Measurements from ENCODE around the gene SMC5. TPM values are rescaled to one million over a fixed set of nuclear protein-coding genes. Genes with fewer than 3 reads are reported as not detected.

Gene SMC5
- total RNA-seq, 1 experiment from 2014 or later = 27.5 TPM

DNA sequence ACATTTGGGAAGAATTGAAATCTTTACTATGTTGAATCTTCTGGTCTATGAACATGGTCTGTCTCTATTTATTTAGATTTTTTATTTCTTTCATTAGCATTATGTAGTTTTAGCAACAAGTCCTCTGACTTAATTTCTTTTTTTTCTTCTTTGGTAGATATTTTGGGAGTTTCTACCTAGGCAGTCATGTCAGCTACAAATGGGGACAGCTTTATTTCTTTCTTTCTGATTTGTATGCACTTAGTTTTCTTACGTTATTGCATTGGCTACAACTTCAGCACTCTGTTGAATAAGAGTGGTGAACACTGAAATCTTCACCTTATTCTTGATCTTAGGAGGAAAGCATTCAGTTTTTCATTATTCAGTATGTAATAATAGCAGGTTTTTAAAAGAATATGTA is 33.5 kb downstream of the SMC5 start:
- no peak for ATAC-seq
- TF ChIP-seq ZBTB33 (IDR thresholded peaks at IDR 0.05; ENCODE audit: extremely low read depth, insufficient replicate concordance, low read length) (no peak), SRF (IDR thresholded peaks at IDR 0.05; ENCODE audit: low read depth) (no peak), POLR2A (IDR thresholded peaks at IDR 0.05; ENCODE audit: borderline replicate concordance, extremely low read depth, insufficient read depth, insufficient read length) (no peak)
- TF ChIP-seq, protein P1, sequence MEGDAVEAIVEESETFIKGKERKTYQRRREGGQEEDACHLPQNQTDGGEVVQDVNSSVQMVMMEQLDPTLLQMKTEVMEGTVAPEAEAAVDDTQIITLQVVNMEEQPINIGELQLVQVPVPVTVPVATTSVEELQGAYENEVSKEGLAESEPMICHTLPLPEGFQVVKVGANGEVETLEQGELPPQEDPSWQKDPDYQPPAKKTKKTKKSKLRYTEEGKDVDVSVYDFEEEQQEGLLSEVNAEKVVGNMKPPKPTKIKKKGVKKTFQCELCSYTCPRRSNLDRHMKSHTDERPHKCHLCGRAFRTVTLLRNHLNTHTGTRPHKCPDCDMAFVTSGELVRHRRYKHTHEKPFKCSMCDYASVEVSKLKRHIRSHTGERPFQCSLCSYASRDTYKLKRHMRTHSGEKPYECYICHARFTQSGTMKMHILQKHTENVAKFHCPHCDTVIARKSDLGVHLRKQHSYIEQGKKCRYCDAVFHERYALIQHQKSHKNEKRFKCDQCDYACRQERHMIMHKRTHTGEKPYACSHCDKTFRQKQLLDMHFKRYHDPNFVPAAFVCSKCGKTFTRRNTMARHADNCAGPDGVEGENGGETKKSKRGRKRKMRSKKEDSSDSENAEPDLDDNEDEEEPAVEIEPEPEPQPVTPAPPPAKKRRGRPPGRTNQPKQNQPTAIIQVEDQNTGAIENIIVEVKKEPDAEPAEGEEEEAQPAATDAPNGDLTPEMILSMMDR (IDR thresholded peaks at IDR 0.05 in 2 of 3, conservative IDR thresholded peaks at IDR 0.05 in 1 of 3; ENCODE audit: borderline replicate concordance in 1 of 3, insufficient read depth in 1 of 3, low read depth in 2 of 3, low read length in 2 of 3) = no peak
- H3K9ac ChIP-seq (ENCODE audit: low read length) = no peak overlapping the region
- H3K4me1 ChIP-seq (ENCODE audit: control insufficient read depth in 1 of 2, insufficient read depth in 2 of 2, low read length in 2 of 2) = no peaks in the 10 kb centered on the region
- peaks cover 0 to 13% of the 10 kb centered on the region in 2 experiments; a peak in 2 of 4 replicates for H3K36me3 ChIP-seq (ENCODE audit: control insufficient read depth in 1 of 2, insufficient read depth in 2 of 2, low read length in 2 of 2)
- intact Hi-C loops (cut with micrococcal nuclease) = no loop called here
- H3K9me3 ChIP-seq (ENCODE audit: control insufficient read depth in 1 of 2, insufficient read depth in 1 of 2, low read depth in 1 of 2, low read length in 2 of 2) = no peaks in the 10 kb centered on the region; a peak in 1 of 4 replicates
- H2AFZ ChIP-seq (ENCODE audit: low read depth, low read length, poor library complexity, severe bottlenecking) = no peak overlapping the region
- DNase-seq (ENCODE audit: low read depth, low spot score) = no peak
- BruUV-seq (replicated peaks) = no TSS peak
- no peaks in the 10 kb centered on the region for H4K20me1 ChIP-seq (ENCODE audit: insufficient read depth)
- H3K79me2 ChIP-seq (ENCODE audit: insufficient read depth, low read length) = peaks cover 89% of the 10 kb centered on the region
- POLR2A ChIA-PET = no interaction called here
- RAD21 ChIA-PET (ENCODE audit: low non-redundant PET in 1 of 2, low total read pairs in 2 of 2, uncharacterized antibody in 2 of 2, unreplicated experiment in 2 of 2) = no interaction called here
- H3K9me2 ChIP-seq (ENCODE audit: insufficient read depth) = no peaks in the 10 kb centered on the region
- H3K4me2 ChIP-seq (ENCODE audit: low read length) = no peak overlapping the region
- no peak overlapping the region for H3K4me3 ChIP-seq (replicated peaks in 1 of 2; ENCODE audit: low read depth in 1 of 2, low read length in 2 of 2)
- H3K27ac ChIP-seq (ENCODE audit: low read depth, low read length) = no peak overlapping the region
- CTCF ChIA-PET = no interaction called here
- H3K27me3 ChIP-seq (ENCODE audit: insufficient read depth, low read length) = no peaks in the 10 kb centered on the region

DNA sequence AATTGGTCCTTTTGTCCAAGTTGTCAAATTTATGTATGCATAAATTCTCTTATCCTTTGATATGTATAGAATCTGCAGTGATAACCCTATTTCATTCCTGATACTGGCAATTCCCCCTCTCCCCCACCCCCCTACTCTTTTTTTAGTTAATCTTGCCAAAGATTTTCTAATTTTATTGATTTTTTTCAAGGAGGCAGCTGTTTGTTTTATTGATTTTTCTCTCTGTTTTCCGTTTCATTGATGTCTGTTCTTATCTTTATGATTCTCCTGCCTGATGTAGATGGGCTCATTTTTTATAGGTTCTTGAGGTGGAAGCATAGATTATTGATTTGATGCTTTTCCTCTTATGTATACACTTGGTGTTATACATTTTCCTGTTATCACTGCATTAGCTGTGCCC is 34.4 kb downstream of the SMC5 start:
- no peak for DNase-seq (ENCODE audit: low read depth, low spot score)
- H4K20me1 ChIP-seq (ENCODE audit: insufficient read depth) = no peaks in the 10 kb centered on the region
- ChIA-PET CTCF (no interaction called here), POLR2A (no interaction called here), RAD21 (ENCODE audit: low non-redundant PET in 1 of 2, low total read pairs in 2 of 2, uncharacterized antibody in 2 of 2, unreplicated experiment in 2 of 2) (no interaction called here)
- no peaks in the 10 kb centered on the region; a peak in 1 of 4 replicates for H3K9me3 ChIP-seq (ENCODE audit: control insufficient read depth in 1 of 2, insufficient read depth in 1 of 2, low read depth in 1 of 2, low read length in 2 of 2)
- ATAC-seq = no peak
- no peak overlapping the region for H3K4me3 ChIP-seq (replicated peaks in 1 of 2; ENCODE audit: low read depth in 1 of 2, low read length in 2 of 2)
- no peaks in the 10 kb centered on the region for H3K27me3 ChIP-seq (ENCODE audit: insufficient read depth, low read length)
- no peak overlapping the region for H3K27ac ChIP-seq (ENCODE audit: low read depth, low read length)
- intact Hi-C loops (cut with micrococcal nuclease) = no loop called here
- H3K4me1 ChIP-seq (ENCODE audit: control insufficient read depth in 1 of 2, insufficient read depth in 2 of 2, low read length in 2 of 2) = no peaks in the 10 kb centered on the region
- H3K9me2 ChIP-seq (ENCODE audit: insufficient read depth) = no peaks in the 10 kb centered on the region
- H3K9ac ChIP-seq (ENCODE audit: low read length) = no peak overlapping the region
- no peak overlapping the region for H3K4me2 ChIP-seq (ENCODE audit: low read length)
- peaks cover 0 to 13% of the 10 kb centered on the region in 2 experiments; a peak in 2 of 4 replicates for H3K36me3 ChIP-seq (ENCODE audit: control insufficient read depth in 1 of 2, insufficient read depth in 2 of 2, low read length in 2 of 2)
- H2AFZ ChIP-seq (ENCODE audit: low read depth, low read length, poor library complexity, severe bottlenecking) = no peak overlapping the region
- H3K79me2 ChIP-seq (ENCODE audit: insufficient read depth, low read length) = peaks cover 88% of the 10 kb centered on the region
- BruUV-seq (replicated peaks) = no TSS peak
- TF ChIP-seq ATF3 (IDR thresholded peaks at IDR 0.05) = no peak
- no peak for TF ChIP-seq ZFX (IDR thresholded peaks at IDR 0.05)
- TF ChIP-seq ELF1 (IDR thresholded peaks at IDR 0.05; ENCODE audit: borderline replicate concordance, low read depth) = no peak
- no peak for TF ChIP-seq YY1 (IDR thresholded peaks at IDR 0.05; ENCODE audit: extremely low read depth, insufficient replicate concordance, low read depth, low read length)
- no peak for TF ChIP-seq ZBTB33 (IDR thresholded peaks at IDR 0.05; ENCODE audit: extremely low read depth, insufficient replicate concordance, low read length)
- no peak for TF ChIP-seq POLR2A (IDR thresholded peaks at IDR 0.05; ENCODE audit: borderline replicate concordance, extremely low read depth, insufficient read depth, insufficient read length)
- no peak for TF ChIP-seq SRF (IDR thresholded peaks at IDR 0.05; ENCODE audit: low read depth)
- no peak for TF ChIP-seq EZH2phosphoT487 (IDR thresholded peaks at IDR 0.05; ENCODE audit: borderline replicate concordance)
- no peak for TF ChIP-seq EGR1 (IDR thresholded peaks at IDR 0.05; ENCODE audit: low read depth)
- TF ChIP-seq FOSL1 (IDR thresholded peaks at IDR 0.05; ENCODE audit: low read depth) = no peak
